Measurements from ENCODE around the gene TAL2.

Gene TAL2

DNA sequence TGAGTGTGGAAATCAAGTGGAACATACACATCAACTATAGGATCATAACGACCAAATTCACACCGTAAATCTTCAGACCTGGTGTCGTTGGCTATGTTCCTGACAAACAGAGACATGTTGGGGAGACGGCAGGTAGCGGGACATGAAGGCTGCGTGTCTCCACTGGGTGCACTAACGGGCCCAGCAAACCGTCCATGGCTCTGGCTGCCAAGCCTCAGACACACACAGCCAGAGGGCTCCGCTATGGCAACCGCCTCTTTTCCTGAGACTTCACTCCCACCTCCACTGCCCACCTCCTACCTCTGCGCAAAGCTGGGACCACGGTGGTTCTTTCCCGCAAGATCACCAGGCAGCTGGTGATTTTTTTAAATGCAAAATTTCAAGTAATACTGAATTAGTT lies 48.4 kb downstream of the TAL2 start:
- DNase-seq (ENCODE audit: low spot score): no peak

DNA sequence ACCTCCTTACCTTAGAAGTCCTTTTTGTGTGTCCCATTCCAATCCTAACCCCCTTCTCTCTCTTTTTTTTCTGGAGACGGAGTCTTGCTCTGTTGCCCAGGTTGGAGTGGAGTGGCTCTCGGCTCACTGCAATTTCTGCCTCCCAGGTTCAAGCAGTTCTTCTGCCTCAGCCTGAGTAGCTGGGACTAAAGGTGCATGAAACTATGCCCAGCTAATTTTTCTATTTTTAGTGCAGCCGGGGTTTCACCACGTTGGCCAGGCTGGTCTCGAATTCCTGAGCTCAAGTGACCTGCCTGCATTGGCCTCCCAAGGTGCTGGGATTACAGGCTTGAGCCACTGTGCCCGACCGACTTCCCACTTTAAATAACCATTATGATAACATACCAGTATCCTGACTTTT lies 49.6 kb downstream of the TAL2 start:
- no peak for DNase-seq (ENCODE audit: low spot score)

DNA sequence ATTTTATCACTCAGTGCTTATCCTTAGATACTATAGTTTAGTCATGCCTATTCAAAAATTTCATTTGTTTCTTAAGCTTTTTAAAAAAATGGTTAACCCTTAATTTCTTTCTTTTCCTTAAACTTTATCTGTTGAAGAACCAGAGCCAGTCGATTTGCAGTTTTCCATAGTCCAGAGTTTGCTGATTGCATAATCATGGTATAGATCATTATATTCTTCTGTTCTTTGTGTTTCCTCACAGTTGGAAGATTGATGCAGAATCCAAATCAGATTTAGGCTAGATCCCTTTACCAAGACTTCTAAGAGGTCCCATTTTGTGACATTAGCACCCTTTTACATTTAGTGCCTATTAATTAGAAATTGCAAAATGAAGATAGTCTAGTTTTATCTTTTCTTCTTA lies 50.0 kb downstream of the TAL2 start:
- no peak for DNase-seq (ENCODE audit: low spot score)

All from pons (tissue), 1 donor.